ENCODE measurements around the gene TSGA10IP. TPM values are rescaled to one million over a fixed set of nuclear protein-coding genes. Genes with fewer than 3 reads are reported as not detected.
A peak's percentile ranks its signal among the peaks of the same experiment; 100 is the strongest.

TSGA10IP gene
- total and polyA plus RNA-seq, 12 donors: 0.03 to 0.33 (median 0.28) TPM; not detected in 8

- Histone ChIP-seq H3K4me1 (replicated peaks in 1 of 2) (peaks cover 5 to 29% of the 10 kb centered on the region in 2 donors), H3K27me3 (peaks cover 10% of the 10 kb centered on the region), H3K9me3 (replicated peaks in 1 of 3) (no peaks in the 10 kb centered on the region), H3K4me3 (no peak overlapping the region), H3K36me3 (replicated peaks in 1 of 2) (peaks cover 0 to 15% of the 10 kb centered on the region in 2 donors), H3K27ac (peak overlapping the region in 4 of 5 donors; percentile 7 to 91 (median 61))
- TF ChIP-seq POLR2A (IDR thresholded peaks at IDR 0.05): peak in 1 of 2 donors; percentile 30
- TF ChIP-seq CTCF (IDR thresholded peaks at IDR 0.05): no peak
- intact Hi-C loops (cut with DNase I): no loop called here
- 31 to 47% (median 40%) methylated on average over 2 to 5 of the region's 5 CpGs for WGBS, 4 donors
- peak; percentile 68 to 93 (median 91) for DNase-seq
Measured at GRCh38 chr11:66007201-66007634, 61.9 kb downstream of the TSGA10IP start.

- Histone ChIP-seq H3K27ac (no peak overlapping the region), H3K36me3 (replicated peaks in 1 of 2) (peaks cover 0 to 15% of the 10 kb centered on the region in 2 donors), H3K9me3 (replicated peaks in 1 of 3) (no peaks in the 10 kb centered on the region), H3K4me1 (replicated peaks in 1 of 2) (peaks cover 3 to 26% of the 10 kb centered on the region in 2 donors), H3K27me3 (peaks cover 11% of the 10 kb centered on the region), H3K4me3 (no peak overlapping the region)
- no peak for TF ChIP-seq POLR2A (IDR thresholded peaks at IDR 0.05)
- TF ChIP-seq CTCF (IDR thresholded peaks at IDR 0.05): no peak
- intact Hi-C loops (cut with DNase I): no loop called here
- WGBS, 4 donors: 79 to 83% (median 82%) methylated on average over 2 of the region's 2 CpGs
- DNase-seq: no peak
Measured at GRCh38 chr11:66008095-66008467, 62.8 kb downstream of the TSGA10IP start.

- WGBS, 4 donors: 63 to 88% (median 66%) methylated on average over 4 to 10 of the region's 10 CpGs
- peaks cover 0 to 15% of the 10 kb centered on the region in 2 donors for H3K36me3 ChIP-seq (replicated peaks in 1 of 2)
- H3K4me3 ChIP-seq: no peak overlapping the region
- H3K9me3 ChIP-seq (replicated peaks in 1 of 3): no peaks in the 10 kb centered on the region
- peaks cover 0 to 21% of the 10 kb centered on the region in 2 donors for H3K4me1 ChIP-seq (replicated peaks in 1 of 2)
- intact Hi-C loops (cut with DNase I): no loop called here
- DNase-seq: no peak
- peaks cover 11% of the 10 kb centered on the region for H3K27me3 ChIP-seq
- TF ChIP-seq CTCF (IDR thresholded peaks at IDR 0.05): no peak
- TF ChIP-seq POLR2A (IDR thresholded peaks at IDR 0.05): no peak
- H3K27ac ChIP-seq: no peak overlapping the region
Measured at GRCh38 chr11:66008468-66009101, 63.3 kb downstream of the TSGA10IP start.

Other genes starting within 250 kb of the TSGA10IP start
- 10 to 100 TPM; 55.9 to 89.6 (median 62.8) TPM for gene KAT5, start 233.2 kb upstream of the TSGA10IP start, total RNA-seq
- 100 to 1,000 TPM in 2 of 3 donors, 10 to 100 TPM in 1; 52.0 to 199 (median 107) TPM for gene KAT5, start 233.2 kb upstream of the TSGA10IP start, polyA plus RNA-seq
- 100 to 1,000 TPM in 6 of 9 donors, 10 to 100 TPM in 3; 69.7 to 170 (median 112) TPM for gene RNASEH2C, start 224.7 kb upstream of the TSGA10IP start, total RNA-seq
- 100 to 1,000 TPM in 1 of 3 donors, 10 to 100 TPM in 2; 13.5 to 109 (median 79.5) TPM for gene RNASEH2C, start 224.7 kb upstream of the TSGA10IP start, polyA plus RNA-seq
- 10 to 100 TPM in 8 of 9 donors, 1 to 10 TPM in 1; 4.8 to 30.8 (median 17.2) TPM for gene AP5B1, start 164.5 kb upstream of the TSGA10IP start, total RNA-seq
- gene AP5B1, start 164.5 kb upstream of the TSGA10IP start, polyA plus RNA-seq: 1 to 10 TPM; 1.9 to 8.2 (median 3.4) TPM
- gene OVOL1, start 158.4 kb upstream of the TSGA10IP start, total RNA-seq: not detected
- under 1 TPM in 1 of 3 donors, not detected in 2; 0.07 TPM for gene OVOL1, start 158.4 kb upstream of the TSGA10IP start, polyA plus RNA-seq
- gene SNX32, start 111.5 kb upstream of the TSGA10IP start, total RNA-seq: 1 to 10 TPM in 1 of 9 donors, under 1 TPM in 5, not detected in 3; 0.25 to 1.2 (median 0.46) TPM
- gene SNX32, start 111.5 kb upstream of the TSGA10IP start, polyA plus RNA-seq: 1 to 10 TPM in 1 of 3 donors, under 1 TPM in 2; 0.11 to 1.1 (median 0.61) TPM
- 100 to 1,000 TPM; 354 to 765 (median 610) TPM for gene CFL1, start 87.3 kb upstream of the TSGA10IP start, total RNA-seq
- 100 to 1,000 TPM; 217 to 752 (median 376) TPM for gene CFL1, start 87.3 kb upstream of the TSGA10IP start, polyA plus RNA-seq
- 10 to 100 TPM; 17.5 to 53.7 (median 37.0) TPM for gene MUS81, start 85.0 kb upstream of the TSGA10IP start, total RNA-seq
- 100 to 1,000 TPM in 2 of 3 donors, 10 to 100 TPM in 1; 16.1 to 147 (median 103) TPM for gene MUS81, start 85.0 kb upstream of the TSGA10IP start, polyA plus RNA-seq
- 100 to 1,000 TPM in 2 of 9 donors, 10 to 100 TPM in 7; 30.3 to 111 (median 62.9) TPM for gene EFEMP2, start 72.7 kb upstream of the TSGA10IP start, total RNA-seq
- gene EFEMP2, start 72.7 kb upstream of the TSGA10IP start, polyA plus RNA-seq: 100 to 1,000 TPM in 1 of 3 donors, 10 to 100 TPM in 2; 20.3 to 156 (median 92.9) TPM
- gene CTSW, start 65.6 kb upstream of the TSGA10IP start, total RNA-seq: 1 to 10 TPM in 3 of 9 donors, under 1 TPM in 4, not detected in 2; 0.28 to 3.4 (median 0.84) TPM
- gene CTSW, start 65.6 kb upstream of the TSGA10IP start, polyA plus RNA-seq: 1 to 10 TPM in 2 of 3 donors, under 1 TPM in 1; 0.88 to 4.8 (median 2.9) TPM
- 100 to 1,000 TPM in 2 of 9 donors, 10 to 100 TPM in 7; 57.9 to 183 (median 72.4) TPM for gene FIBP, start 57.0 kb upstream of the TSGA10IP start, total RNA-seq
- gene FIBP, start 57.0 kb upstream of the TSGA10IP start, polyA plus RNA-seq: 10 to 100 TPM; 71.3 to 87.4 (median 72.5) TPM
- 100 to 1,000 TPM in 2 of 9 donors, 10 to 100 TPM in 7; 15.5 to 162 (median 59.1) TPM for gene CCDC85B, start 54.8 kb upstream of the TSGA10IP start, total RNA-seq
- gene CCDC85B, start 54.8 kb upstream of the TSGA10IP start, polyA plus RNA-seq: 100 to 1,000 TPM in 1 of 3 donors, 10 to 100 TPM in 1, under 1 TPM in 1; 0.16 to 124 (median 57.6) TPM
- gene FOSL1, start 45.1 kb upstream of the TSGA10IP start, total RNA-seq: 10 to 100 TPM in 1 of 9 donors, 1 to 10 TPM in 8; 2.7 to 34.4 (median 3.2) TPM
- gene FOSL1, start 45.1 kb upstream of the TSGA10IP start, polyA plus RNA-seq: 10 to 100 TPM; 12.0 to 32.4 (median 12.7) TPM
- 10 to 100 TPM; 11.5 to 51.9 (median 25.9) TPM for gene C11orf68, start 26.4 kb upstream of the TSGA10IP start, total RNA-seq
- 10 to 100 TPM; 22.9 to 32.4 (median 32.4) TPM for gene C11orf68, start 26.4 kb upstream of the TSGA10IP start, polyA plus RNA-seq
- gene DRAP1, start 26.1 kb upstream of the TSGA10IP start, total RNA-seq: 100 to 1,000 TPM in 3 of 9 donors, 10 to 100 TPM in 6; 75.8 to 111 (median 92.3) TPM
- gene DRAP1, start 26.1 kb upstream of the TSGA10IP start, polyA plus RNA-seq: 100 to 1,000 TPM in 2 of 3 donors, 10 to 100 TPM in 1; 63.7 to 269 (median 267) TPM
- 10 to 100 TPM; 16.9 to 47.4 (median 31.2) TPM for gene SART1, start 16.3 kb downstream of the TSGA10IP start, total RNA-seq
- gene SART1, start 16.3 kb downstream of the TSGA10IP start, polyA plus RNA-seq: 100 to 1,000 TPM in 2 of 3 donors, 10 to 100 TPM in 1; 31.5 to 351 (median 246) TPM
- gene EIF1AD, start 56.7 kb downstream of the TSGA10IP start, total RNA-seq: 10 to 100 TPM; 16.1 to 49.0 (median 30.9) TPM
- 10 to 100 TPM; 15.5 to 35.6 (median 20.4) TPM for gene EIF1AD, start 56.7 kb downstream of the TSGA10IP start, polyA plus RNA-seq
- 100 to 1,000 TPM in 4 of 9 donors, 10 to 100 TPM in 5; 63.1 to 212 (median 85.6) TPM for gene BANF1, start 57.0 kb downstream of the TSGA10IP start, total RNA-seq
- gene BANF1, start 57.0 kb downstream of the TSGA10IP start, polyA plus RNA-seq: 100 to 1,000 TPM; 268 to 364 (median 270) TPM
- gene CST6, start 66.5 kb downstream of the TSGA10IP start, total RNA-seq: under 1 TPM in 1 of 9 donors, not detected in 8; 0.55 TPM
- under 1 TPM in 1 of 3 donors, not detected in 2; 0.24 TPM for gene CST6, start 66.5 kb downstream of the TSGA10IP start, polyA plus RNA-seq
- under 1 TPM in 4 of 9 donors, not detected in 5; 0.20 to 0.47 (median 0.35) TPM for gene CATSPER1, start 81.0 kb downstream of the TSGA10IP start, total RNA-seq
- 1 to 10 TPM in 1 of 3 donors, under 1 TPM in 2; 0.37 to 2.3 (median 0.61) TPM for gene CATSPER1, start 81.0 kb downstream of the TSGA10IP start, polyA plus RNA-seq
- gene GAL3ST3, start 103.7 kb downstream of the TSGA10IP start, total RNA-seq: under 1 TPM in 4 of 9 donors, not detected in 5; 0.11 to 0.41 (median 0.22) TPM
- not detected for gene GAL3ST3, start 103.7 kb downstream of the TSGA10IP start, polyA plus RNA-seq
- 100 to 1,000 TPM; 125 to 177 (median 143) TPM for gene SF3B2, start 106.9 kb downstream of the TSGA10IP start, total RNA-seq
- 100 to 1,000 TPM; 101 to 196 (median 127) TPM for gene SF3B2, start 106.9 kb downstream of the TSGA10IP start, polyA plus RNA-seq
- gene PACS1, start 124.8 kb downstream of the TSGA10IP start, total RNA-seq: 10 to 100 TPM; 21.1 to 60.5 (median 50.6) TPM
- 10 to 100 TPM; 23.9 to 37.4 (median 29.9) TPM for gene PACS1, start 124.8 kb downstream of the TSGA10IP start, polyA plus RNA-seq